Hepatocyte (in vitro differentiated cells): ENCODE data around the gene FRG2B.

Experiments used
- EZH2 ChIP-seq: fragments of 200-600 bp; sonication (generic); IDR thresholded peaks from 2 replicates; pipeline ENCODE4 v1.6.1; 2016; ENCODE audit warnings: antibody characterized with exemption, mild to moderate bottlenecking, borderline replicate concordance
- EZH2phosphoT487 ChIP-seq: fragments of 200-600 bp; sonication (generic); IDR thresholded peaks from one replicate; pipeline ENCODE4 v1.6.1; 2018; ENCODE audit warnings: antibody characterized with exemption, mild to moderate bottlenecking, low read depth, moderate library complexity; ENCODE audit not compliant: unreplicated experiment, severe bottlenecking
- TF ChIP-seq, protein P1 (sequence below): fragments of 200-600 bp; sonication (generic); IDR thresholded peaks from 2 replicates; pipeline ENCODE4 v1.5.1; 2016; ENCODE audit warnings: antibody characterized with exemption, mild to moderate bottlenecking; ENCODE audit not compliant: poor library complexity

DNA sequence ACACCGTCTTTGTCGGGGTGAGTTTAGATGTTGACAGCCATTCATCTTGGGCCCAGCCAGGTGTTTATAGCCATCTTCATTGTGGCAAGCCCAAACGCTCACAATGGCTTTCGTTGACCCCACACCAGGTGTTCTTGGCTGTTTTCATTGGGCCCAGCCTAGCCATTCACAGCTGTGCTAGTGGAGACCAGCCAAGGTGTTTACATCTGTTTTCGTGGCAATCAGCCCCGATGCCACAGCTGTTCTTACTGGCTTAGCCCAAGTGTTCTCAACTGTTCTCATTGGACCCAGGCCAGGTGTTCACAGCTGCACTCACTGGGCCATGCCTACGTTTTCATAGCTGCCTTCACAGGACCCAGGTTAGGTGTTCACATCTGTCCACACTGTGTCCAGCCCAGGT, 7.7 kb downstream of the FRG2B start:
- TF ChIP-seq, protein P1, sequence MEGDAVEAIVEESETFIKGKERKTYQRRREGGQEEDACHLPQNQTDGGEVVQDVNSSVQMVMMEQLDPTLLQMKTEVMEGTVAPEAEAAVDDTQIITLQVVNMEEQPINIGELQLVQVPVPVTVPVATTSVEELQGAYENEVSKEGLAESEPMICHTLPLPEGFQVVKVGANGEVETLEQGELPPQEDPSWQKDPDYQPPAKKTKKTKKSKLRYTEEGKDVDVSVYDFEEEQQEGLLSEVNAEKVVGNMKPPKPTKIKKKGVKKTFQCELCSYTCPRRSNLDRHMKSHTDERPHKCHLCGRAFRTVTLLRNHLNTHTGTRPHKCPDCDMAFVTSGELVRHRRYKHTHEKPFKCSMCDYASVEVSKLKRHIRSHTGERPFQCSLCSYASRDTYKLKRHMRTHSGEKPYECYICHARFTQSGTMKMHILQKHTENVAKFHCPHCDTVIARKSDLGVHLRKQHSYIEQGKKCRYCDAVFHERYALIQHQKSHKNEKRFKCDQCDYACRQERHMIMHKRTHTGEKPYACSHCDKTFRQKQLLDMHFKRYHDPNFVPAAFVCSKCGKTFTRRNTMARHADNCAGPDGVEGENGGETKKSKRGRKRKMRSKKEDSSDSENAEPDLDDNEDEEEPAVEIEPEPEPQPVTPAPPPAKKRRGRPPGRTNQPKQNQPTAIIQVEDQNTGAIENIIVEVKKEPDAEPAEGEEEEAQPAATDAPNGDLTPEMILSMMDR = no peak
- TF ChIP-seq EZH2phosphoT487 (no peak), EZH2 (no peak)
